Epithelial cell of proximal tubule (primary cell): ENCODE measurements around the gene PIN4. TPM values are rescaled to one million over a fixed set of nuclear protein-coding genes. Genes with fewer than 3 reads are reported as not detected.

Source experiments
- DNase-seq: peaks from one replicate; pipeline ENCODE4 v3.0.0-alpha.2; 2011; ENCODE audit warnings: low read depth
- H3K4me3 ChIP-seq: 2 replicates; pipeline ENCODE4 v1.5.1; 2011; ENCODE audit warnings: low read depth, mild to moderate bottlenecking, low read length
- total RNA-seq: library from RNA; depleted of rRNA; stranded (reverse); fragments of >200 nt; gene quantifications from 2 replicates; pipeline ENCODE4 v1.2.3, GENCODE V29; 2015
- TF ChIP-seq, protein P1 (sequence below): conservative IDR thresholded peaks from 2 replicates; pipeline ENCODE4 v1.5.1; 2012; ENCODE audit warnings: low read depth, mild to moderate bottlenecking, low read length

The PIN4 gene
- total RNA-seq, 1 donor from 2014 or later, result 16.8 TPM

DNA sequence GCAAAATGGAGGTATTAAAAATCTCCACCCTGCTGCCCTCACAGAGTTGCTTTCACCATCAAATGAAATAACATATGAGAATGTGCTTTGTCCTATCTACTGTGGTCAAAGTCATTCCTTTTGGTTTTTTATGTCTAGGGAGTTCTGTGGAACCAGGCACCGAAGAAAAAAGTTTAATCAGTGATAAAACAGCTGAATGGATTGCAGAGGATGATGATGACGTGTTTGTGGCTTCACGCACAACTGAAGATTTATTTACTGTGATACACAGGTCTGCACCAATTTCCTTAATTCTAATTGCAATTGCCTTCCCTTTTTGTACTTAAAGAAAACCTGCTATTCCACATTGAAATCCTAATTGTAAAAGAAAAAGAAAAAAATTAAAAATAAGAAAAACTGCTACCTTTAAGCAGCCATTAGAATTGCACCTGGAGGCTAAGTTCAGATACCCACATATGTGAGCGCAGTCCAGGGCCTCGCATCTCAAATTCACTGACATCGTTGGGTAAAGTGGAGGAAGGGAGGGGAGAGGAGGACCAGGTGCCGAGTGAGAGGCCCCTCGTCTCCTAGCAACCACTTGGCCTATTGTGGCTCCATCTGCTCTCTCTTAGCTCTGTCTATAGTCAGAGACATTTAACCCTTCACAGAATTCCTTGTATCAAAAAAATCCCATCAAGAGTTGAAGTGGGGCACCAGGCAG lies 39.3 kb upstream of the PIN4 start:
- TF ChIP-seq, protein P1, sequence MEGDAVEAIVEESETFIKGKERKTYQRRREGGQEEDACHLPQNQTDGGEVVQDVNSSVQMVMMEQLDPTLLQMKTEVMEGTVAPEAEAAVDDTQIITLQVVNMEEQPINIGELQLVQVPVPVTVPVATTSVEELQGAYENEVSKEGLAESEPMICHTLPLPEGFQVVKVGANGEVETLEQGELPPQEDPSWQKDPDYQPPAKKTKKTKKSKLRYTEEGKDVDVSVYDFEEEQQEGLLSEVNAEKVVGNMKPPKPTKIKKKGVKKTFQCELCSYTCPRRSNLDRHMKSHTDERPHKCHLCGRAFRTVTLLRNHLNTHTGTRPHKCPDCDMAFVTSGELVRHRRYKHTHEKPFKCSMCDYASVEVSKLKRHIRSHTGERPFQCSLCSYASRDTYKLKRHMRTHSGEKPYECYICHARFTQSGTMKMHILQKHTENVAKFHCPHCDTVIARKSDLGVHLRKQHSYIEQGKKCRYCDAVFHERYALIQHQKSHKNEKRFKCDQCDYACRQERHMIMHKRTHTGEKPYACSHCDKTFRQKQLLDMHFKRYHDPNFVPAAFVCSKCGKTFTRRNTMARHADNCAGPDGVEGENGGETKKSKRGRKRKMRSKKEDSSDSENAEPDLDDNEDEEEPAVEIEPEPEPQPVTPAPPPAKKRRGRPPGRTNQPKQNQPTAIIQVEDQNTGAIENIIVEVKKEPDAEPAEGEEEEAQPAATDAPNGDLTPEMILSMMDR, result no peak
- DNase-seq, result no peak
- no peak overlapping the region for H3K4me3 ChIP-seq

GRCh38 chrX:72142794-72143608 lies 38.6 kb upstream of the PIN4 start:
- TF ChIP-seq, protein P1, result no peak
- no peak overlapping the region for H3K4me3 ChIP-seq
- no peak for DNase-seq

- H3K4me3 ChIP-seq, result no peak overlapping the region
- DNase-seq, result no peak
- TF ChIP-seq, protein P1, result no peak
Observed at GRCh38 chrX:72143609-72143907, 38.0 kb upstream of the PIN4 start.

DNA sequence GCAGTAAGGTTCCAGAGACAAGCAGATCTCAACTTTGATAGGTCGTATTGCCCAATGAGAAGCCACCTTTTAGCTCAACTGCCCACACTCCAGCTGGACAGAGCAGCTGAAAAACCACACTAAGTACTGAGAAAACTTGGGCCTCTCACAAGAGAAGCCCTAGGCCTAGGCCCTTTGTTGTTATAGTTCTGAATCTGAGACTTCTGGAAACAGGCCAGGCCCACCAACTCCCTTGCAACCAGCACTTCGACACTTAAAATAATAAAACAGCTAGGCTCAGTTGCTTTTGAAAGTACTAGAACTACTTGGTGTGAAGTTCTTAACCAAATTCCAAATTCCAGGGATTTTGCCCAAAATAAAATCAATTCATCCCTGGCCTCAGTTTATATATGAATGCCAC lies 36.4 kb upstream of the PIN4 start:
- no peak overlapping the region for H3K4me3 ChIP-seq
- TF ChIP-seq, protein P1, result no peak
- DNase-seq, result no peak

- no peak overlapping the region for H3K4me3 ChIP-seq
- TF ChIP-seq, protein P1, result no peak
- DNase-seq, result no peak
Observed at GRCh38 chrX:72146527-72146926, 35.0 kb upstream of the PIN4 start.

- TF ChIP-seq, protein P1, result no peak
- DNase-seq, result no peak
- H3K4me3 ChIP-seq, result no peak overlapping the region
Observed at GRCh38 chrX:72158773-72159172, 22.8 kb upstream of the PIN4 start.
